ENCODE results near the gene ITPA. TPM values are rescaled to one million over a fixed set of nuclear protein-coding genes. Genes with fewer than 3 reads are reported as not detected.

The ITPA gene
- total RNA-seq, 4 donors from 2014 or later = 21.8 to 51.8 (median 38.8) TPM

GRCh38 chr20:3190681-3191111 is 18.6 kb upstream of the ITPA start:
- TF ChIP-seq, protein P1, sequence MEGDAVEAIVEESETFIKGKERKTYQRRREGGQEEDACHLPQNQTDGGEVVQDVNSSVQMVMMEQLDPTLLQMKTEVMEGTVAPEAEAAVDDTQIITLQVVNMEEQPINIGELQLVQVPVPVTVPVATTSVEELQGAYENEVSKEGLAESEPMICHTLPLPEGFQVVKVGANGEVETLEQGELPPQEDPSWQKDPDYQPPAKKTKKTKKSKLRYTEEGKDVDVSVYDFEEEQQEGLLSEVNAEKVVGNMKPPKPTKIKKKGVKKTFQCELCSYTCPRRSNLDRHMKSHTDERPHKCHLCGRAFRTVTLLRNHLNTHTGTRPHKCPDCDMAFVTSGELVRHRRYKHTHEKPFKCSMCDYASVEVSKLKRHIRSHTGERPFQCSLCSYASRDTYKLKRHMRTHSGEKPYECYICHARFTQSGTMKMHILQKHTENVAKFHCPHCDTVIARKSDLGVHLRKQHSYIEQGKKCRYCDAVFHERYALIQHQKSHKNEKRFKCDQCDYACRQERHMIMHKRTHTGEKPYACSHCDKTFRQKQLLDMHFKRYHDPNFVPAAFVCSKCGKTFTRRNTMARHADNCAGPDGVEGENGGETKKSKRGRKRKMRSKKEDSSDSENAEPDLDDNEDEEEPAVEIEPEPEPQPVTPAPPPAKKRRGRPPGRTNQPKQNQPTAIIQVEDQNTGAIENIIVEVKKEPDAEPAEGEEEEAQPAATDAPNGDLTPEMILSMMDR (IDR thresholded peaks at IDR 0.05; ENCODE audit: low read depth) = no peak

DNA sequence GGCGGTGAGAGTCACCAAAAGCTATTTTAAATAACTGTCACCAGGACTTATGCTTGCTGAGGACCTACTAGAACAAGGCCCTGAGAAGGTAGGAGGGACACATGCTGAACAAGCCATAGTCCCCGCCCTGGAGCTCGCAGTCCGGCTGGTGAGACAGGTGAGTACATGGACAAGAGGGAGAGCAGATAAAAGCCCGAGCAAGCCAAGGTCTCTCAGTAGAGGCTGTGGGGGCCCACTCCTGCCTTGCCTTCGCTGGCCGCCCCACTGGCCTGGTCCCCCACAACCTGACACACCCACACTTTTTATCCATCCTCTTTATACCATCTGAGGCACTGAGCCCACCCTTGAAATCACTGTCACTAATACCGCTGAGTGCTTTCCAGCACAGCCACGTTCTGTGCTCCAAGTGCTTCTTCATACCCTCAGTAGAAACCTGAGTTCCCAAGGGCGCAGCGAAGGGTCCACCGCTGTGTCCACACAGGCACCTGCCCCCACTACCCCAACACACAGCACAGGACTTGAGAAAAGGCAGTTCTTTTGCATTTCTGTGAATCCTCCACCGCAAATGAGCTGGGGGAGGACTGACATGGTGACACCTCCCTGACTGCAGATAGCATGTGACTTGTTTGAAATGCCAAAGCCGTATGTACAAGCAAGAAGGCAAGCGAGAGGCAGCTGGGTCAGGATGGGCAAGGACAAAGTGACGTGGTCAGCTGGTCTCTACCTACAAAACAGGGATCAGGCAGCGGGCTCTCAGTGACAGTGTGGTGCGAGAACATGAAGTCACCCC is 16.9 kb upstream of the ITPA start:
- TF ChIP-seq, protein P1 (IDR thresholded peaks at IDR 0.05; ENCODE audit: low read depth) = no peak

GRCh38 chr20:3193806-3194616 is 15.3 kb upstream of the ITPA start:
- TF ChIP-seq, protein P1 (IDR thresholded peaks at IDR 0.05; ENCODE audit: low read depth) = no peak

- TF ChIP-seq, protein P1 (IDR thresholded peaks at IDR 0.05; ENCODE audit: low read depth) = no peak
Observed at GRCh38 chr20:3194617-3195280, 14.5 kb upstream of the ITPA start.

DNA sequence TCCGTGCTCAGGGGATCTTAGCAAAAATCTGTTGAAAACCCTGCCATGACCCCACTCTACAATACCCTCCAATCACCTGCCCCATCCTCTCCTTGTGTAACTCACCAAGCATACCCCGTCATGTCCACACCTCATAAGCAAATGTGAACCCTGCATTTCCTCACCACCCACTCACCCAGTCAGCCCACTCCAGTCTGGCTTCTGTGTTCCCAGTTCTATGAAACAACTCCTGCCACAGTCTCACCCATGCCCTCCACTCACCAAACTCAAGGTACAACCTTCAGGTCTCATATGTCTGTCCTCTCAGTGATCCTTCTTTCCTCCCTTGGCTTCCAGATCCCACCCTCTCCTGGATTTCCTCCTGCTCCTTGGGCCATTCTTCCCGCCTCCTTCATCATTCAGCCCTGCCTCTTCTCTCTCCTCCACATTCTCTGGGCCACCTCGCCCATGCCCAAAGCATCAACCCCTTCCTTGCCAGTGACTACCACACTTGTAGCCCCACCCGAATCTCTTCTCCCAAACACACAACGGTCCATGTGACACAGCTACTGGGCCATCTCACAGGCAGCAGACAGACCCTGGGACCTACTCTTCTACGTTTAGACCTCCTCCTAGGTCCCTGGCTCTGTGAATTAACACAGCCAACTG is 13.6 kb upstream of the ITPA start:
- TF ChIP-seq, protein P1 (IDR thresholded peaks at IDR 0.05; ENCODE audit: low read depth) = no peak

DNA sequence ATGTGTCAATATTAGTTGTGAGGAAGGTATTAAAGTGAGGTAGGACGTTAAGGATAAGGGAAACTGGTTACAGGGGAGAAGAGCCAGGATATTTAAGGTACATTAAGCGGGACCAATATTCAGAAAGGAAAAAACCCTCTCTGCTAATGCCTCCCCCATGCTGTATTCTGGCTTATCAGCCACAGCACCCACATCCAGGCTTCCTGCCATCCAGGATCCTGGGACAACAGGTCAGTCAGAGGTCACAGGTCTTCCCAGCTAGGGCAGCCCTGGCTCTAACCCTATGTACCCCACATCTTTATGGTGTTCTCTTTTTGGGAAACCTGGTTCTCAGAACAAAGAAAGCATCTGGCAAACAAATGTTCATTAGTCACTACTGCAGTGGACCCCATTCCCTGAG is 10.1 kb upstream of the ITPA start:
- TF ChIP-seq, protein P1 (IDR thresholded peaks at IDR 0.05; ENCODE audit: low read depth) = no peak

Data from subcutaneous adipose tissue (tissue), 4 donors.